ENCODE measurements around the gene IDNK.

IDNK gene

DNA sequence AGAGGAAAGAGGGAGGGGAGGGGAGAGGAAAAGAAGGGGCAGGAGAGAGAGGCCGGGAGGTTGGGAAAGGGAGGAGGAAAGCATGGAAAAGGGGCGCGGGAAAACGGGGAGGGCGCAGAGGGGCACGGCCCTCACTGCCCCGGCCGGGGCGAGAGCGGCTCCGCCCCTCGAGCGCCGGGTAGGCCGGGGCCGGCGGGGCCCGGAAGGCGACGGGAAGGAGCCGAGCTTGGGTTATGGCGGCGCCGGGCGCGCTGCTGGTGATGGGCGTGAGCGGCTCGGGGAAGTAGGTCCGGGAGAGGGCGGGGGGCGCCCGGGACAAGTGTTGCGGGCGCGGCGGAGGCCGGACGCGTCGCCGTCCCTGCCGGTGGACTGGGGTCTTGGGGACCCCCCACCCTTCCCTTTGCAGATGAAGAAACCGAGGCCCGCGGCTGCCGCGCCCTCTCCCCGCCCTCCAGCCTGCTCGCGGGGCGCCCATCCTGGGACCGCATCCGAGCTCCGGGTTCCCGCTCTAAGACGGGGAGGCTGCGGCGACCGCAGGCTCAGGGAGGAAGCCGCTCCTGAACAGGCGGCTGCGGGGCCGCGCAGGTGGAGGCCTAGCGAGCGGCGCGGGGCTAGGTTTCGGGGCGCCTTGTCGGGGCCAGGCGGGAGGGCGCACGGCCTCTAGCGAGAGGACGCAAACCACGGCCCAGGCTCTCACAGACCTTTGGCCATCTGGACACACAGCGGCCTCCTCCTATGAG, at the start of gene IDNK:
IDNK (plus strand) TSS at position 205 of the 740 bp plus-strand sequence; CDS start at position 234, 29 bp downstream.
- TF ChIP-seq CTCF (conservative IDR thresholded peaks at IDR 0.05) (no peak), ZFX (IDR thresholded peaks at IDR 0.05) (peak; percentile 94)

GRCh38 chr9:83574482-83574881, 48.5 kb upstream of the IDNK start:
- no peak for TF ChIP-seq ZFX (IDR thresholded peaks at IDR 0.05)
- no peak for TF ChIP-seq CTCF (conservative IDR thresholded peaks at IDR 0.05)
- H3K27ac ChIP-seq: no peak overlapping the region

More for the DNA sequence above, at the start of gene IDNK:
- H3K27ac ChIP-seq: peak within 1 kb of the TSS; percentile 82

DNA sequence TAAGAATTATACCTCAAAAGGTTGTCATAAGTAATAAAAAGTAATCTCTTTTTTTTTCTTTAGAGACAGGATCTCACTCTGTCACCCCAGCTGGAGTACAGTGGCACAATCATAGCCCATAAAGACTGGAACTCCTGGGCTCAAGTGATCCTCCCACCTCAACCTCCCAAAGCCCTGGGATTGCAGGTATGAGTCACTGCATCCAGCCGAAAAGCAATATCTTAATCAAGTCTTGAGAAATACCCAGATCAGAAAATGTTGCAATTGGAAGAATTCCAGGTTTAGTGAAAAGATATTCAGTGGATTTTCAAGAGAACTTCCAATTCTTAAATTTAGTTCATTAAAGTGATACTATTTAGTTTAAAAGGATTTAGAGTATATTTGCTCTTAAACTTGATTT, 40.9 kb upstream of the IDNK start:
- TF ChIP-seq CTCF (conservative IDR thresholded peaks at IDR 0.05) (no peak), ZFX (IDR thresholded peaks at IDR 0.05) (no peak)

DNA sequence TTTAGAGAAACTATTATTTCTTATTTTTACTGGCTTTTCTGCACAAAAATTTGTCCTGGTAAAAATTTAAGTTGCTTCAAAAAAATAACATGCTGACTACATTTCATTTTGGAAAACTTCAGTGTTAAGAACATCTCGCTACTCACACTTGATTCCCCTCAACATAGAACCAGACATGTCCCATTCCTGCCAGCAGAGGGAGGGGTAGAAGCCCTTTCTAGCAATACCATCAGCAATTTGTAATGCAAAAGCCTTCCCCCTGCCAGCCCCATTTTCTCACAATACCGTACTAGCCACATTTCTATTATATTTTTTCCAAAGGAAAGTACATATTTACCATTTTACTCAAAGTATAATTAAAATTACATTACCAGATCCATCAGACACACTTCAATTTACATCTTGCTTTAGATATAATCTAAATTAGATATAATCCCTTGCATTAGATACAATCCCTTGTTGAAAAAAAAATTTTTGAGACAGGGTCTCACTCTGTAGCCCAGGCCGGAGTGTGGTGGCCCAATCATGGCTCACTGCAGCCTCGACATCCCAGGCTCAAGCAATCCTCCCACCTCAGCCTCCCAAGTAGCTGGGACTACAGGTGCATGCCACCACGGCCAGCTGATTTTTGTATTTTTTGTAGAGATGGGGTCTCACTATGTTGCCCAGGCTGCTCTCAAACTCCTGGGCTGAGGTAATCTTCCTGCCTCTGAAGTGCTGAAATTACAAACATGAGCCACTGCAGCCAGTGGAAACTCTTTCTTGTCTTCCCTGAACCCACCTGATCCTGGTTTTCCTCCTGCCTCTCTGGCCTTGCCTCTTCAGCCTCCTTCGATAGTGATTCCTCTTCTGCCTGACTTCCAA, 39.6 kb upstream of the IDNK start:
- no peak overlapping the region for H3K27ac ChIP-seq
- TF ChIP-seq CTCF (conservative IDR thresholded peaks at IDR 0.05): peak; percentile 89
- TF ChIP-seq ZFX (IDR thresholded peaks at IDR 0.05): no peak

More for the DNA sequence above, 40.9 kb upstream of the IDNK start:
- no peak overlapping the region for H3K27ac ChIP-seq

DNA sequence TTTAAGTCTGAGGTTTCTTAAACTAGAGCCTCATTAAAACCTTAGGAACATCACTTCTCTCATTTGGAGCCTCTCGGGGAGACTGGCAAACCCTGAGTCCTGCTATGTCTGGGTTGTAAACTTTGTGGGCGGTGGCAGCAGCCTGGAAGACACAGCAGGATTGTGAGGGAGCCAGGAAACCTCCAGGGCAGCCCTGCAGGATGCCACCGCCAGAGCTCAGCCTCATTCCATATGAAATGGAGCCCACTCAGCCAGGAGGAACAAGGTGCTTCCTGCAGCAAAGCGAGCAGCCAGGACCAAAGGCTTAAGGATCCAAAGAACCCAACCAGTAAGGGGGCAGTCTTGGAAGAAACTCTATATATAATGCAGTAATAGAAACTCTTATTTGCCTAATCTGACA, 37.9 kb upstream of the IDNK start:
- TF ChIP-seq CTCF (conservative IDR thresholded peaks at IDR 0.05) (no peak), ZFX (IDR thresholded peaks at IDR 0.05) (no peak)

GRCh38 chr9:83588256-83588655, 34.7 kb upstream of the IDNK start:
- H3K27ac ChIP-seq: no peak overlapping the region
- TF ChIP-seq ZFX (IDR thresholded peaks at IDR 0.05) (no peak), CTCF (conservative IDR thresholded peaks at IDR 0.05) (no peak)

More for the DNA sequence above, 37.9 kb upstream of the IDNK start:
- H3K27ac ChIP-seq: no peak overlapping the region
